NCI-H510A treated with DMSO at 0.1 percent for 48 hours (cell line): ENCODE data around the gene TMEM132C.

Experiments
- DNase-seq: peaks from one replicate; lab custom pipeline; 2025; lab: John Stamatoyannopoulos, UW

The TMEM132C gene

GRCh38 chr12:128612150-128612850 is 345.3 kb downstream of the TMEM132C start:
- no peak for DNase-seq

- no peak for DNase-seq
Measured at GRCh38 chr12:128613837-128614590, 347.0 kb downstream of the TMEM132C start.

GRCh38 chr12:128617304-128617833 is 350.4 kb downstream of the TMEM132C start:
- no peak for DNase-seq

GRCh38 chr12:128619263-128619662 is 352.3 kb downstream of the TMEM132C start:
- DNase-seq = no peak

- DNase-seq = no peak
Measured at GRCh38 chr12:128621304-128621703, 354.3 kb downstream of the TMEM132C start.

GRCh38 chr12:128623748-128624147 is 356.8 kb downstream of the TMEM132C start:
- DNase-seq = no peak

- DNase-seq = no peak
Measured at GRCh38 chr12:128626808-128627320, 359.9 kb downstream of the TMEM132C start.

GRCh38 chr12:128627659-128628058 is 360.7 kb downstream of the TMEM132C start:
- peak; percentile 24 for DNase-seq

- no peak for DNase-seq
Measured at GRCh38 chr12:128629979-128630378, 363.0 kb downstream of the TMEM132C start.

- peak; percentile 69 for DNase-seq
Measured at GRCh38 chr12:128637642-128638606, 371.0 kb downstream of the TMEM132C start.

GRCh38 chr12:128639089-128639488 is 372.1 kb downstream of the TMEM132C start:
- no peak for DNase-seq

GRCh38 chr12:128643155-128643554 is 376.2 kb downstream of the TMEM132C start:
- no peak for DNase-seq

- peak; percentile 78 for DNase-seq
Measured at GRCh38 chr12:128644664-128645296, 377.8 kb downstream of the TMEM132C start.

GRCh38 chr12:128649902-128650301 is 382.9 kb downstream of the TMEM132C start:
- no peak for DNase-seq

- DNase-seq = no peak
Measured at GRCh38 chr12:128652136-128652751, 385.3 kb downstream of the TMEM132C start.

GRCh38 chr12:128654468-128654867 is 387.5 kb downstream of the TMEM132C start:
- no peak for DNase-seq

- no peak for DNase-seq
Measured at GRCh38 chr12:128657378-128657777, 390.4 kb downstream of the TMEM132C start.

- no peak for DNase-seq
Measured at GRCh38 chr12:128660532-128661225, 393.7 kb downstream of the TMEM132C start.

GRCh38 chr12:128661226-128661569 is 394.2 kb downstream of the TMEM132C start:
- peak; percentile 43 for DNase-seq

- peak; percentile 76 for DNase-seq
Measured at GRCh38 chr12:128662101-128662500, 395.1 kb downstream of the TMEM132C start.
